ENCODE measurements around the gene R3HDML. TPM values are rescaled to one million over a fixed set of nuclear protein-coding genes. Genes with fewer than 3 reads are reported as not detected.

The R3HDML gene
- total and polyA plus RNA-seq, 3 donors from 2014 or later: 0.38 to 0.62 TPM; not detected in 1

DNA sequence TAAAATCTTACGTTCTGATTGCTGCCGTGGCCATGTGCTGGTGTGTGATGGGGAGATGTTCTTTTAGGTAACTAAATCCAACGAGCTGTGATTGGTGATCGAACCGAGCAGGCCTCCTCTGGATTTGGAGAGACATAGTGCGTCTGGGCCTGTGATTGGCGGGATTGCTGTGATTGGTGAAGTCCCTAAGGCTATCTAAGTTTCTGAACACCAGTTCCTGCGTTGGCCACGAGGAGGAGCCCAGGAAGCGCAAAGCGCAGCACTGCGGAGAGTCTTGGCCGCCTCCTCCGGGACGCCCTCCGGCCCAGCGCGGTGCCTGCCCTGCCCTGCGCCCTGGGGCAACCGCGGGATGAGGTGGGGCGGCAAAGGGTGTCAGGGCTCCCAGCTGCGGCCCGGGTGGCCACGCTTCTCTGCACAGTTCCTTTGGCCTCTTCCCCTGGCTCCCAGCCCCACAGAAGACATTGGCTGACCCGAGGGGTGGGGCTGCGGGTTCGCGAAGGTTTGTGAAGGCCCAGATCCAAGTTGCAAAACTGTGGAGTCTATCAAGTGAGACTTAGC, 51.7 kb downstream of the R3HDML start:
- no peaks in the 10 kb centered on the region for H3K9me3 ChIP-seq
- no peak overlapping the region for H3K27ac ChIP-seq
- H3K4me1 ChIP-seq: peaks cover 8% of the 10 kb centered on the region
- DNase-seq: peak; percentile 84
- H3K4me3 ChIP-seq: peak overlapping the region in 1 of 2 donors; percentile 17
- intact Hi-C loops (cut with DNase I; ENCODE audit: low total_unique reads): loop anchor here (5.0 kb wide), 1 partner anchor 74 kb away; no protein-coding TSS in a partner anchor
- TF ChIP-seq POLR2A (IDR thresholded peaks at IDR 0.05) (no peak), CTCF (IDR thresholded peaks at IDR 0.05) (peak; percentile 74 to 87 (median 78))
- H3K36me3 ChIP-seq (ENCODE audit: low read depth, missing control alignments): no peaks in the 10 kb centered on the region
- 5 to 7% methylated on average over 9 to 29 of the region's 29 CpGs for WGBS, 2 donors
- no peaks in the 10 kb centered on the region for H3K27me3 ChIP-seq

- WGBS, 2 donors: 88 to 90% methylated on average over 6 of the region's 6 CpGs
- no peak for TF ChIP-seq CTCF (IDR thresholded peaks at IDR 0.05)
- no peak for TF ChIP-seq POLR2A (IDR thresholded peaks at IDR 0.05)
- H3K9me3 ChIP-seq: no peaks in the 10 kb centered on the region
- no peaks in the 10 kb centered on the region for H3K27me3 ChIP-seq
- peaks cover 12% of the 10 kb centered on the region for H3K4me1 ChIP-seq
- H3K27ac ChIP-seq: no peak overlapping the region
- DNase-seq: no peak
- intact Hi-C loops (cut with DNase I; ENCODE audit: low total_unique reads): loop anchor here (5.0 kb wide), 1 partner anchor 72 kb away; no protein-coding TSS in a partner anchor
- no peaks in the 10 kb centered on the region for H3K36me3 ChIP-seq (ENCODE audit: low read depth, missing control alignments)
- H3K4me3 ChIP-seq: no peak overlapping the region
Observed at GRCh38 chr20:44389871-44390270, 53.0 kb downstream of the R3HDML start.

DNA sequence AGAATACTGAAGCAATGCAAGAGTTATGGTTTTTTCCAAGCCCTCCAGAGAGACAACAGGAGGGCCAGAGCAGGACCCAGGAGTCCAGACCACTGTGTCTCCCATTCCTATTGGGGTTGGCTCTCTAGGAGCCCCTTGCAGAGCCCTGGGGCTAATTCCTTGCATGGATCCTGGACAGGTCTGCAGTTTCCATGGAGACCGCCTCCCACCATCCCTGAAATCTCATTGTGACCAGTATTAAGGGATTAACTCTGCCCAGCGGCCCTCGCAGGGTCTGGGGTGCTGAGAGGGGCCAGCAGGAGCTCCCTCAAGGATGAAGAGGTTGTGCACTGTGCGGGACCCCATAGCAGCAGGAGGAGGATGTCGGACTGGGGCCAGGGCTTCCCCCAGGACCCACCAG, 53.4 kb downstream of the R3HDML start:
- TF ChIP-seq POLR2A (IDR thresholded peaks at IDR 0.05) (no peak), CTCF (IDR thresholded peaks at IDR 0.05) (no peak)
- intact Hi-C loops (cut with DNase I; ENCODE audit: low total_unique reads): no loop called here
- DNase-seq: no peak
- Histone ChIP-seq H3K36me3 (ENCODE audit: low read depth, missing control alignments) (no peaks in the 10 kb centered on the region), H3K9me3 (no peaks in the 10 kb centered on the region), H3K4me3 (no peak overlapping the region), H3K4me1 (peaks cover 13% of the 10 kb centered on the region), H3K27me3 (no peaks in the 10 kb centered on the region), H3K27ac (no peak overlapping the region)
- 90 to 94% methylated on average over 3 to 5 of the region's 5 CpGs for WGBS, 2 donors

- DNase-seq: no peak
- Histone ChIP-seq H3K27ac (no peak overlapping the region), H3K4me3 (no peak overlapping the region), H3K9me3 (no peaks in the 10 kb centered on the region), H3K36me3 (ENCODE audit: low read depth, missing control alignments) (no peaks in the 10 kb centered on the region), H3K27me3 (no peaks in the 10 kb centered on the region), H3K4me1 (peaks cover 13% of the 10 kb centered on the region)
- TF ChIP-seq POLR2A (IDR thresholded peaks at IDR 0.05) (no peak), CTCF (IDR thresholded peaks at IDR 0.05) (no peak)
- intact Hi-C loops (cut with DNase I; ENCODE audit: low total_unique reads): no loop called here
- 90 to 96% methylated on average over 8 of the region's 8 CpGs for WGBS, 2 donors
Observed at GRCh38 chr20:44392088-44392775, 55.4 kb downstream of the R3HDML start.
